ENCODE results near the gene KIZ.

Gene KIZ, protein sequence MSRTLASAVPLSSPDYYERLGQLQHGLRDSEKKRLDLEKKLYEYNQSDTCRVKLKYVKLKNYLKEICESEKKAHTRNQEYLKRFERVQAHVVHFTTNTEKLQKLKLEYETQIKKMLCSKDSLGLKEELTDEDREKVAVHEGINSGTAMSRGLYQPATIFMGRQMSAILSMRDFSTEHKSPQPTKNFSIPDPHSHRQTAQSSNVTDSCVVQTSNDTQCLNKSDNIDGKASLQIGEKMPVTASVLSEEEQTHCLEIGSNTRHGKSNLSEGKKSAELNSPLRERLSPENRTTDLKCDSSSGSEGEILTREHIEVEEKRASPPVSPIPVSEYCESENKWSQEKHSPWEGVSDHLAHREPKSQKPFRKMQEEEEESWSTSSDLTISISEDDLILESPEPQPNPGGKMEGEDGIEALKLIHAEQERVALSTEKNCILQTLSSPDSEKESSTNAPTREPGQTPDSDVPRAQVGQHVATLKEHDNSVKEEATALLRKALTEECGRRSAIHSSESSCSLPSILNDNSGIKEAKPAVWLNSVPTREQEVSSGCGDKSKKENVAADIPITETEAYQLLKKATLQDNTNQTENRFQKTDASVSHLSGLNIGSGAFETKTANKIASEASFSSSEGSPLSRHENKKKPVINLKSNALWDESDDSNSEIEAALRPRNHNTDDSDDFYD

DNA sequence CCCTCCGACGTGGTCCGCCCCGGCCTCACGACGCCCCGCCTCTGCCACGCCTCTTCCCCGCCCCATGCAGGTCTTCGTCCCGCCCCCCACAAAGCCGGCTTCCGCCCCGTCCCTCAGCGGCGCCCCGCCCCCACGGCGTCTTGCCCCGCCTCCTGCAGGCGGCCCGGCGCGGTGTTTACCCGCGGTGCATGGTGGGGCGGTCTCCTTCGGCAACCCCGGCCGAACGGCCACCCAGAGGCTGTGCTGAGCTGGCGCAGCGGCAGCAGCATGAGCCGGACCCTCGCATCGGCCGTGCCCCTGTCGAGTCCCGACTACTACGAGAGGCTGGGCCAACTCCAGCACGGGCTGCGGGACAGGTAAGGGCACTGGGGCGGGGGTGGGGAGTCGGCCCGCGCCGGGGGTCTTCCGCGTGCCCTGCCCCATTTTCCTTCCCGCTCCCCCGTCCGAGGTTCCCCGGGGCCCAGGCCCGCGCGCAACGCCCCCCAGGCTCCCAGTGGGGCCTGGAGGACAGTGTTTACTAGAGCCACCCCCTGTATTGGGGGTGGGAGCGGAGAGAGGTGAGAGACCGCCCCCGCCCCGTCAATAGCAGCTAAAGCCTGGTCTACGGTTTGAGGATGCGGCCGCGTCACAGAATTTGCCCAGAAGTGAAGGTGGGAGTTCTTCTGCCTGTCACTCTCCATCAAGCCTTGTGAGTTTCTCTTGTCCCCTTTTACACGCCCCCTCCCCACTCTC, at the start of gene KIZ:
KIZ (plus strand) TSS at position 234 of the 732 bp plus-strand sequence; CDS start at position 268, 34 bp downstream.
- in situ Hi-C loops (cut with MboI; ENCODE audit: low sequenced_read_pairs): no loop called here

DNA sequence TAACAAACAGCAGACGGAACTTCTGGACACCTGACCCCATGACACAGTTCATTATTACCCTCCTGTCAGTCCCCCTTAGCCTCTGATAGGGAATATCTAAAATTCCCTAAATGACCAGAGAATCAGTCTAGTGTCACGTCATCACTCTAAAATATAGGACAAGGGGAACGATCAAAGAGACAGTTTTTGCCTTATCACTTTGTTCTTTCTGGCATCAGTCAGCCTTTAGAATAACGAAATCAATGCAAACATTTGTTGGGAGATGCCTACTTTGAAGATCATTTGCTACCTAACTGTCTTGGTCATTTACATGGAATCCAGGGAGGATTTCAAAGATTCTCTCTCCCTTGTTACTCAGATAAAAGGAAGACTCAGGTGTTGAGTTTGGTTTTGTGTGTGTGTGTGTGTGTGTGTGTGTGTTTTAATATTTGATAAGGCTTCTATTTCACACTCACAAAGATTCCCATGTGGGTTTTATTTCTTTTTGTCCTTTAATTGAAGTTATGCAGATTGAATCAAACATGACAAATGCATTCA, 48.0 kb upstream of the KIZ start:
- in situ Hi-C loops (cut with MboI; ENCODE audit: low sequenced_read_pairs): no loop called here

DNA sequence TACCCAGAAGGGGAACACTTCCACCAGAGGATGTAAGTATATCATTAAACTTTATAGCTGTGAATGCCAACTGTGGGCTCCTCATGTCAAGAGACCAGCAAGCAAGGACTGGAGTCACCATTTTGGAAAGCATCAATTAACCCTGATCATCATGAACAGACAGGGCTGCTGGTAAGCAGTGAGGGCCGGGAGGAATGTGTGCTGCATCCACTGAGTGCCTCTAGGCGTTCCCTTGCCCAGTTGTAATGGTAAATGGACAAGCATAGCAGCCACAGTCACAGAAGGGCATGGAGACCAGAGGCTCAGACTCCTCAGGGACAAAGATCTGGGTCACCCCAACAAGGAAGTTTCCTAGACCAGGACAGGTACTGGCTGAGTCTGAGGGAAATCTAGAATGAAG, 43.3 kb upstream of the KIZ start:
- in situ Hi-C loops (cut with MboI; ENCODE audit: low sequenced_read_pairs): no loop called here

DNA sequence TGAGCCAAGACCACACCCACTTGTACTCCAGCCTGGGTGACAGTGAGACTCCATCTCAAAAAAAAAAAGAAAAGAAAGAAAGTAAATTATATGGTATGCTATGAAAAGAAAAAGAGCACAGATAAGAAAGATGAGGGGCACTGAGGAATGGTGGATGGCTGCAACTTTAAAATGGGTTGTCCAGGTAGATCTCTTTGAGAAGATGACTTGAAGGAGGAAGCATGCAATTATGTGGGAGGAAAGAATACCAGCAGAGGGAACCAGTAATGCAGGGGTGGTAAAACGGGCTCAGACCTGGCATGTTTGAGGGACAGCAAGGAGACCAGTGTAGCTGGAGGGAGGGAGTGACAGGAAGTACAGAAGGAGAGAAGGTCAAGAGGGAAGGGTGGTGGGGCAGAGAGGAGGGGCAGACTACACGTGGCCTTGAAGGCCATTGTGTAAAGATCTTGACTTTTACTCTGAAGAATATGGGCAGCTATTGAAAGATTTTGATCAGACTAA, 42.0 kb upstream of the KIZ start:
- in situ Hi-C loops (cut with MboI; ENCODE audit: low sequenced_read_pairs): no loop called here

DNA sequence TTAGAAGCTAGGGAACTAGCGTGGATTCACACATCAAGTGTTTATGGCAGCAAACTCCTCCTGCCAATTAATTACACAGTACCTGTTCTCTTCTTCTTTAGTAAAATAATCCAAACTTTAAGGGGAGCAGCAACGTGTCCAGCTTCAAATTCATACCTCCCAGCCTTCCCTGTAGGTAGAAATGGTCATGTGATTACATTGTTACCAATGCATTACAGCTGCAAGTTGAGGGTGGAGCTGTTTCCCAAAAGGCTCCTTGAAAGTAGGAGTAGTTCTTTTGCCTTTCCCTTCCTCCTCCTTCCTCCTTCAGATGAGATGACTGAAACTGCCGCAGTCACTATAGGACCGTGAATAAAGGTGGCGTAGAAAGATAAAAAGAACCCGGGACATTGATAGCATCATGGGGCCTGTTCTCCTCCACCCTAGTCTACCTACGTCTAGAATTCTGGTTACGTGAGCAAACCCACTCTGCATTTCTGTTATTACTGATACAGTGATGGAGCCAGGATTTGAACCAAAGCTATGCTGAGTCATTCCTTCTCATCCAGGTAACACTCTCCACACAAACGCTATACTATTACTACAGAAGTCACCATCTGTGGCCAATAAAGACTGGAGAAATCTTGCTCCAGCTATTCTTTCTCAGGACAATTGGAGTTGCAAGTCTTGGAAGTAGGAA, 37.9 kb upstream of the KIZ start:
- in situ Hi-C loops (cut with MboI; ENCODE audit: low sequenced_read_pairs): no loop called here

DNA sequence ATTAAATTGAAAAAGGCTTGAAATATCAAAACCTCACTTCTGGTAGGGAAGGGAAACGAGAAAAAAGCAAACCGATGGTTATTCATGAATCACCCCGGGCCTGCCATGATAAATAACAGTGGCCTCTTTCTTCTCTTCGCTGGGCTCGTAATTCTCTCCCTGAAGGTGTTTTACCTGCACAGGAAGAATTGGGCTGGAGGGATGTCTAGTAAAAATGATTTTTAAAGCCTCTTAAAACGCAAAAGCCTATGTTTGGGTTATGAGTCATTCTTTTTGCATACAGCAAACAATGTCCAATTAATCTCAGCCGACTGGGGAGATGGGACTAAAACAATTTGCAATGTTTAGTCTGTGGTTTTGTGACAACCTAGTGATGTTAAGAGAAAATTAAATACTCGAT, 36.5 kb upstream of the KIZ start:
- in situ Hi-C loops (cut with MboI; ENCODE audit: low sequenced_read_pairs): no loop called here

DNA sequence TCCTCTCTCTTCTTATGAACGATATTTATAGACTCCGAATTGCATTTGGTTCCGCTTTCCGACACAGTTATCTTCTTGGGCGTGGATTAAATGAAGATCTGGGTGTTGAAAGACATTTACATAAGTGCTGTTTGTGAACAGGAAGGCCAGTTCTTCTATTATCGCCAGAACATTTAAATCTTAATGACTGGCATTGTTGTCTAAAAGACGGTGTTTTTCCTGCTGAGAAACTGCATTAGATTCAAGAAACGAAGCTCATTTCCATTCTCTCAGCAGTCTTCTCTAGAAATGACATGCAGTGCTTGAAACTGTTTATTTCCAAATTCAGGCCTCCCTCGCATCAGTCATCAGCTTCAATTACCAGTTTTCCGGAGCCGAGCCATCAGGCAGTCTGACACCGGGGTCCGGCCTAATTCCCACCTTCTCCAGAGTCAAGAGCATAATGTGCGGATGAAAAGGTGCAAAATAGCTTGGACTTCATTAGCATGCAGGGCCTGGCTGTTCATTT, 35.7 kb upstream of the KIZ start:
- in situ Hi-C loops (cut with MboI; ENCODE audit: low sequenced_read_pairs): no loop called here

DNA sequence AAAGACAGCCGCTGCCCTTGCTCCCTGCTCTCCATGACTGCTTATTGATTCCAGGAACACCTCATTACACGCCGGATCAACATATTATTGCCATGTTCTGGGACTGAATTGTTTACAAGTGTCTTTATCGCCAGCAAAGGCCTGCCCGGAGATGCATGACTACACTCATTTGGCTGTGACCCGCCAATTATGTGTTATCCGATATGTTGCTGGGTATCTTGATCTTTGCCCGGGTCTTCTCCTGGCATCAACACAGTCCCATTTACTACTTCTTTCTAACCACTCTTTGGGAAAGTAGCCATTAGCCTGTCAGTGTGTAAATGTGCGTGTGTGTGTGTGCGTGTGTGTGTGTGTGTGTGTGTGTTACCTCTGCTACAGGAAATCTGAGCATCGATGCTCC, 35.2 kb upstream of the KIZ start:
- in situ Hi-C loops (cut with MboI; ENCODE audit: low sequenced_read_pairs): no loop called here

DNA sequence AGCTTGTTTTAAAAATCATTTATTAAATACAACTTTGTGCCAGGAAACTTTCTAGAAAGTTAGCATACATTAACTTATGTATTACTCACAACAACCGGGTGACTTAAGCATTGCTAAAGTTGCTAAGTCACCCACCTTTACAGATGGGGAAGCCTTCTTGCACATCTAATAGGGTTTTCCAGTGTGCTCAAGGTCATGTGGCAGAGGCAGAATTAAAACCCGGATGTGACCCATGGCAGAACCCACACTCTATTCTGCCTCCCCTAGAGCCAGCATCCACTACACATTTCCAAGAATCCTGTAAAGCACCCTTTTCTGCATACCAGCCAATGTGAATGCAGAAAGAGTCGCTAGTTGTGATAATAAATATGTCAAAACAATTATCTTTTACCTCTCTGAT, 33.1 kb upstream of the KIZ start:
- in situ Hi-C loops (cut with MboI; ENCODE audit: low sequenced_read_pairs): no loop called here

DNA sequence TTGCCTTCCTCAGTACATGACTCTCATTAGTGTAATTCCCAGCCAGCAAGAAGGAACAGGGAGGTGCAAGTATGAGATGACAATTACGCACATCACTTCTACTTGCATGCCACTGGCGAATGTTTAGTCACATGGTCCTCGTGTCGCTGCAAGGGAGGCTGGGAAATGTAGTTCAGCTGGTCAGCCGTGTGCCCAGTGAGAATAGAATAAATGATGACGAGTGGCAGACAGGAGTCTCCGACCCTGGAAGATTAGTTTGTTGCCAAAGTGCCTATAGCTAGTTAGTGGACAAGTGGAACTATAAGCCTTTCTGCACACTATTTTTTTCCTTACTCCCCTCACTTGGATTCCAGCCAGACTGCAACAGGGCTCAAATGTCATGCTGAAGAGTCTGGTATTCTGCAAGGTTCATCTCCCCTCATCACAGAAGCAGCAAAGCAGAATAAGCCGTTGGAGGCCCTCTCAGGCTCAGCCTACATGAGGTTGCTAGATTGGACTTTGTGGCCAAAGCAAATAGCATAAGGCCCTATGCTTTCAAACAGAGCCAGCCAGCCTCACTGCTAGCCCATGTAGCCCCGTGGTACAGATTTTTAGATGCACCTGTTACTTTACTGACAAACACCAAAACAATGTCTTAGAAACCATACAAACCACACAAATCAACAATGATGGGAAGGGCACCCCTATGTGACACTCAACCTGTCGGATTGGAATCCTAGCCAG, 29.4 kb upstream of the KIZ start:
- in situ Hi-C loops (cut with MboI; ENCODE audit: low sequenced_read_pairs): no loop called here

DNA sequence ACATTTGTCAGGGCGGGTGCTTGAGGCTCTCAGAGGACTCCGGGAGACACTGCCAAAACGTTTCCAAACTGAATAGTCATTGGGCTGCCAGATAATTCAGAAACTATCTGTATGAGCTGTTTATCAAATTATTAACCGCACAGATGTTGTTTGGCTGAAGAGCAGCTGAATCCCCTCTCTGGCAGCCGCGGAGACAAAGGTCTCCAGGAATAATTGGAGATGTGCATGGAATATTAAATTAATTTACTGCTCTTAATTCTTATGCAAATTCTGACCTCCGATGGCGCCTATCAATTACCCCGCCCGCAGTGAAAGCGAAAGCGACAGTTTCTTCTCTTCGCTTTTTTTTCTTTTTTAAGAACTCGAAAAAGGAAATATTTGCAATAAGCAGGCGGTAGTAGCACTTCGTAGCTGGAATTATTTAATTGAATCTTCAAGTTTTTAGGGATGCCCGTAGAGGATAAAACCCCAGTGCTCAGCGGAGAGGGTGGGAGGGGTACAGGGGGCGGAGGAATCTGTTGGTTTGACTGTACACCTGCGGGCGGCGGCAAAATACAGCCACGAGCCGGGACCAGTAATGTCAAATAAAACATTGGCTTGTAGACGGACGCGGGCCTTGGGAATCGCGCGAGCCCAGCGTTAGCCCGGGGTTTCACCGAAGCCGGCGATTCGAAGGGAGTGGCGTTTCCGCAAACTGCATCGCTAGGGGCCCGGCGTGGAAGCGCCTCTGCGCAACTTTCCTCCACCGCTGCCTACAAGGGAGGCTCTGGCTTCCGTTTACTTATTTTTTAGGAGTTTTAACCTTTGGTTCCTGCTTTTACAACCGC, 25.9 kb upstream of the KIZ start:
- in situ Hi-C loops (cut with MboI; ENCODE audit: low sequenced_read_pairs): no loop called here

DNA sequence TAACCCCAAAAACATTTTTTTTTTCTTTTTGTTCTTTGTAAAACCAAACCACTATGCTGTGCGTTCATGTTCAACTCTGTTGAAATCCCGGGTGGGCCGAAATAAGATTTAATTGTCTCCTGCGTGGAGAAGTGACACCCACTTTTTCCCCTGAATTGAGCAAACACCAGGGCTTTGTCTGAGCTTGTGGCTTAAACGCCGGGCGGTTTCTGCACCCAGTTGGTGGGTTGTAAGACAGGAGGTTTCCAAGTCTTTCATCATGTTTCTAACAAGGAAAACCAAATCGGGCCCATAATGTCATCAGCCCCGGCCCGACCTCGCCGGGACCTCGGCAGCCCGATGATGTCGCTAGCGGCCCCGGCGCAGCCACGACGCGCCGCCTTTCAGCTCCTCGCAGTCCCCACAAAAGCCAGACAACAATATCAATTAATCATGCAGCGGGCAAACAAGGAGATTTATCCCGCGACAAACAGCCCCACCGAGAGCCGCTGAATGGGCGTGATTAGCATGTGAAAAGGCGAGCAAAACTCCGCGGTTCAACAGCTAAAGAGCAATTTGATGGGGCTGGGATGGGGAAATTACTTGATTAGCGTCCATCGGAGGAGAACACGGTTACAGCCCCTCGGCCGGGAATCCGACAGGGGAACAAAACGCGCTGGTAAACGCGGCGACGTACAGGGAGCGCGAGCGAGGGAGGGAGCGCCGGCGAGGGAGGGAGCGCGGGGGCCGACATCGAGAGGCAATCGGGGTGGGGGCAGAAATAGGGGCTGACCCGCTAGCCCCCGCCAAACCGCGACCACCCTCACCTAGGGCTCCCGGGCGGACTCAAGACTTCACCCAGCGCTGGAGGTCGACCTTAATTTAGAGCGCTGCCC, 25.1 kb upstream of the KIZ start:
- in situ Hi-C loops (cut with MboI; ENCODE audit: low sequenced_read_pairs): no loop called here

DNA sequence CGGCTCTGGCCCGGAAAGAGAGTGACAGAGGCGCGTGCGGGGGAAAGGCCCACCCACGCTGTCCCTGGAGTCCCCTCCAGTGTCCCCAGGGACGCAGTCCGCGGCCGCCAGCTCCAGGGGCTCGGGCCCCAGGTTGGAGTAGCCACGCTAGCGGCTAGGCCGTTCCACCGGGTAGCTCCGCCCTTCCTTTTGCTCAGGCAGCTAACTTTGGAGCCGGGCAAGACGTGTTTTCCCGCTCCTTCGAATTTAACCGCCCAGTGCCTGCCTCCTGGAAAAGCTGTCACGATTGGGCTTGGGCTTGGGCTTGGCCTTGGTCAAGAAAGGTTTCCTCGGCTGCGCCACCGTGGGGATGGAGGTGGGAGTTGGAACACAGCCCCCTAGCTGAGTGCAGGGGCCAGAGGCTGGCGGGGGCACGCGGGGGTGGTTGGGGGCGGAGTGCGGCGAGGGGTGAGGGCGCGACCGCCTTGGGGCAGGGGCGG, 24.4 kb upstream of the KIZ start:
- in situ Hi-C loops (cut with MboI; ENCODE audit: low sequenced_read_pairs): no loop called here

DNA sequence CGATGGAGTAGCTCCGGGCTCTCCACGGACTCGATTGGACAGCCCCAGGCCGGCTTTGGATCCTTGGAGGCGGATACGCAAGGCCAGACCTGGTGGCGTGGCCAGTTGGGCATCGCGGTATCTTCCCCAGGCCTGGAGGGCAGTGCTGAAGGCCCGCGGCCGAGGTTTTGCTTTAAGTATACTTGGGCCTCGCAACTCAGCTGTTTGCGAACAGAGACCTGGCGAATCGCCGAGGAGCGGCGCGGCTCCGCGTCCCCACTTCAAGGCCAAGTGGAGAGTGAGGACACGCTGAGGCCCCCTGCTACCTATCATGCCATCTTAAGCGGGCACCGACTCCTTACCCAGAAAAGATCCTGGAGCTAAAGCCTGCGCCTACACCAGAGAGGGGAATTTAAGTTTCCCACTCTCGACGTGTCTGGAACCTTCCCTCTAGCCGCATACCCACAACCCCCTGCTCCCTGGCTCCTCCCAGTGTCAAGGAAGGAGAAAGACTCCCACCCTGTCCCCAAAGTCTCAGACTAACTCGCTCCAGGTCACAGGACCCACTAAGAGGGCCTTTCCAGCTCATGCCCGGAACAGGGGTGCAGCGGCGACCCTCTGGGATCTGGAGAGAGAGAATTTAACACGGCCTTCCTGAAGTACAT, 23.8 kb upstream of the KIZ start:
- in situ Hi-C loops (cut with MboI; ENCODE audit: low sequenced_read_pairs): no loop called here

DNA sequence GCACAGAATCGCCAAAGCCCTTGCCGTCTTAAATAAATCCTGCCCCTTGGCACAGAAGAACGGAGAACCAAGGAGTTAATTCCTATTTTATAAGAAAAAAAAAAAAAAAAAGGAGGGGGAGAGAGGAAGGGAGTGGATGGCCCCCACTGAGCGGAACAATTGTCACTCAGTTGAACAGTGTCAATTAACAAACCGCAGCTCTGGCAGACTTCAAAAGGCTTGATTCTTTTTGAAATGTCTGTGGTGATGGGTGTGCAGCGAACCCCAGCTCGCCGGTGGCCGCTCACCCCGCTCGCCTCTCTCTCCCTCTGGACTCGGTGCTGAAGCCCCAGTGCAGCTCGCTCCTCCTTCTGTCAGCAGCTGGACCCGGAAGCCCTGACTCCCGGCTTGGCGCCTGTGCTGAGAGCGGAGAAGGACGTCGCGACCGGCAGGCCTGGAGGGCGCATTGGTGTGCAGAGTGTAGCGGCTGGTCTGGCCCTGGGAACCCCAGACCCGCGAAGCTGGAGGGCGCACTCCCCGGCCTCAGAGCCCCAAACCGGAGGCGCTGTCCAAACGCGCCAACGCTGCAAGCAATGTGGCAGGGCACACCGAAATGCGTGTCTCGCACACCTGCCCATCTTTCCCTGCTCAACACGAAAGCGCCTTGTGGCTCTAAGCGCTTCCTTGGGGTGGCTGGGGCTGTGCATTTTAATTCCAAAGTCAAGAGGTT, 23.1 kb upstream of the KIZ start:
- in situ Hi-C loops (cut with MboI; ENCODE audit: low sequenced_read_pairs): no loop called here

DNA sequence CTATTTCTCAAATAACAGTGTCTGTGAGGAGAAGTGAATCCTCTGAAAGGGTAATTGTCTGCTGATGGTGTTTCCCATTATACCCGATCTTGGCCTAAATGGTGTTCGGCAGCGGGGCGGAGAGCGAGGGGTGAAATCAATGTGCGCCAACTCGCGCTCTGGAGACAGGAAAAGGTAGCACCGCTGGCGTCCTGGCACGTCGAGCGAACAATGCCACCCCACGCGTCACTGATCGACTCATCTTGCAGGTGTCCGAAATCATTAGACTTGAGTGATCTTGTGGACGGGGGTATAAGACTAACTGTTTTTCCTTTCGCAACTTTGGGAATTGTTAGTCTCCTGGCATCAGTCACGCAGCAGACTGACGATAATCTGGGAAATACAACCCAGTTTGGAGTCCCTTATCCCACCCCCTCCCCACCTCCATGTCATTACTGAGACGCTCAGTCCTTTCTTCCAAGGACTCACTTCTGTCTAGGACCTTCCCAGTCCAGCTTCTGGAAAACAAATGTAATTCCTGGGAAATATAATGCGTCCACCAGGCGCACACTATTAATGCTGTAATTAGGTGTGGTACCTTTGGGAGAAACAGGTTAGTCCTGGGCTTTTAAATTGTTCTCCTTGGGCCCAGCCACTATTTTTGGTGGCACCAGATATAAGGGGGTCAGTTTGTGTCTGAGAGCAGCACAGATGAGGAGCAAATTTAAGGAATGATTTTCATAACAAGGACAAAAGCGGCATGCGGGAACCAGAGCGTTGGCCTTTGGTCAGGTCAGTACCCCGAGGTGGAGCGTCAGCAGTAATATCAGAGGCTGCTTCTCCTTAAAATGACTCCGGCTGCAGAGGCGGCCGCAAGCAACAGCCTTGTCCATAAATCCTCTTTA, 22.1 kb upstream of the KIZ start:
- in situ Hi-C loops (cut with MboI; ENCODE audit: low sequenced_read_pairs): no loop called here

Measured in hTERT RPE-1 (cell line).